ENCODE measurements around the gene PREX1. TPM values are rescaled to one million over a fixed set of nuclear protein-coding genes. Genes with fewer than 3 reads are reported as not detected.

The PREX1 gene
- total RNA-seq, 2 experiments from 2014 or later = 130 to 156 TPM

GRCh38 chr20:48595495-48596333 is 232.1 kb downstream of the PREX1 start:
- ATAC-seq (no peak), DNase-seq (no peak)
- CTCF ChIA-PET = interaction anchor here (1.5 to 1.8 kb wide), 2 partner anchors 15 to 25 kb away, joined by 3 read pairs; no protein-coding TSS in a partner anchor
- Mint-ChIP-seq H3K9me3 (ENCODE audit: low read depth) (no peaks in the 10 kb centered on the region), H3K27ac (no peak overlapping the region), H3K4me3 (no peak overlapping the region), H3K36me3 (no peaks in the 10 kb centered on the region), H3K4me1 (no peaks in the 10 kb centered on the region), H3K27me3 (peaks cover 6% of the 10 kb centered on the region)

- CTCF ChIA-PET = interaction anchor here (1.8 kb wide), 1 partner anchor 14 kb away, joined by 3 read pairs; no protein-coding TSS in a partner anchor
- no peak overlapping the region for H3K27ac Mint-ChIP-seq
- no peaks in the 10 kb centered on the region for H3K9me3 Mint-ChIP-seq (ENCODE audit: low read depth)
- H3K4me1 Mint-ChIP-seq = no peaks in the 10 kb centered on the region
- no peaks in the 10 kb centered on the region for H3K36me3 Mint-ChIP-seq
- H3K27me3 Mint-ChIP-seq = peaks cover 6% of the 10 kb centered on the region
- DNase-seq (no peak), ATAC-seq (no peak)
- no peak overlapping the region for H3K4me3 Mint-ChIP-seq
Measured at GRCh38 chr20:48594533-48594932, 233.3 kb downstream of the PREX1 start.

- H3K9me3 Mint-ChIP-seq (ENCODE audit: low read depth) = no peaks in the 10 kb centered on the region
- no peak overlapping the region for H3K27ac Mint-ChIP-seq
- H3K4me3 Mint-ChIP-seq = no peak overlapping the region
- H3K36me3 Mint-ChIP-seq = no peaks in the 10 kb centered on the region
- H3K4me1 Mint-ChIP-seq = no peaks in the 10 kb centered on the region
- no peak for ATAC-seq
- CTCF ChIA-PET = interaction anchor here (1.5 kb wide), 1 partner anchor 28 kb away, joined by 7 read pairs; no protein-coding TSS in a partner anchor
- no peak for DNase-seq
- peaks cover 8% of the 10 kb centered on the region for H3K27me3 Mint-ChIP-seq
Measured at GRCh38 chr20:48592107-48592940, 235.5 kb downstream of the PREX1 start.

- no peak overlapping the region for H3K27ac Mint-ChIP-seq
- no peaks in the 10 kb centered on the region for H3K9me3 Mint-ChIP-seq (ENCODE audit: low read depth)
- CTCF ChIA-PET = no interaction called here
- no peak for DNase-seq
- no peak for ATAC-seq
- peaks cover 16% of the 10 kb centered on the region for H3K27me3 Mint-ChIP-seq
- no peaks in the 10 kb centered on the region for H3K36me3 Mint-ChIP-seq
- H3K4me3 Mint-ChIP-seq = no peak overlapping the region
- no peaks in the 10 kb centered on the region for H3K4me1 Mint-ChIP-seq
Measured at GRCh38 chr20:48586730-48587129, 241.1 kb downstream of the PREX1 start.

GRCh38 chr20:48585061-48585870 is 242.5 kb downstream of the PREX1 start:
- Mint-ChIP-seq H3K9me3 (ENCODE audit: low read depth) (no peaks in the 10 kb centered on the region), H3K36me3 (no peaks in the 10 kb centered on the region), H3K27me3 (peaks cover 16% of the 10 kb centered on the region), H3K4me1 (peaks cover 2% of the 10 kb centered on the region), H3K4me3 (no peak overlapping the region), H3K27ac (no peak overlapping the region)
- no peak for DNase-seq
- CTCF ChIA-PET = no interaction called here
- ATAC-seq = no peak

- Mint-ChIP-seq H3K4me1 (peaks cover 2% of the 10 kb centered on the region), H3K4me3 (no peak overlapping the region), H3K9me3 (ENCODE audit: low read depth) (no peaks in the 10 kb centered on the region), H3K27me3 (peaks cover 16% of the 10 kb centered on the region), H3K27ac (no peak overlapping the region), H3K36me3 (no peaks in the 10 kb centered on the region)
- DNase-seq = no peak
- CTCF ChIA-PET = no interaction called here
- ATAC-seq = no peak
Measured at GRCh38 chr20:48584391-48585060, 243.3 kb downstream of the PREX1 start.

- H3K9me3 Mint-ChIP-seq (ENCODE audit: low read depth) = no peaks in the 10 kb centered on the region
- CTCF ChIA-PET = no interaction called here
- H3K27me3 Mint-ChIP-seq = peaks cover 16% of the 10 kb centered on the region
- no peak overlapping the region for H3K4me3 Mint-ChIP-seq
- peaks cover 2% of the 10 kb centered on the region for H3K4me1 Mint-ChIP-seq
- ATAC-seq (no peak), DNase-seq (no peak)
- no peak overlapping the region for H3K27ac Mint-ChIP-seq
- no peaks in the 10 kb centered on the region for H3K36me3 Mint-ChIP-seq
Measured at GRCh38 chr20:48583801-48584200, 244.0 kb downstream of the PREX1 start.

- DNase-seq (no peak), ATAC-seq (no peak)
- no peaks in the 10 kb centered on the region for H3K9me3 Mint-ChIP-seq (ENCODE audit: low read depth)
- CTCF ChIA-PET = no interaction called here
- H3K27me3 Mint-ChIP-seq = peaks cover 14% of the 10 kb centered on the region
- H3K36me3 Mint-ChIP-seq = no peaks in the 10 kb centered on the region
- H3K4me3 Mint-ChIP-seq = no peak overlapping the region
- H3K27ac Mint-ChIP-seq = no peak overlapping the region
- peaks cover 2% of the 10 kb centered on the region for H3K4me1 Mint-ChIP-seq
Measured at GRCh38 chr20:48583171-48583570, 244.6 kb downstream of the PREX1 start.

GRCh38 chr20:48582673-48582985 is 245.2 kb downstream of the PREX1 start:
- no peak overlapping the region for H3K27ac Mint-ChIP-seq

GRCh38 chr20:48581167-48581566 is 246.6 kb downstream of the PREX1 start:
- Mint-ChIP-seq H3K27me3 (peaks cover 14% of the 10 kb centered on the region), H3K36me3 (no peaks in the 10 kb centered on the region), H3K4me3 (no peak overlapping the region), H3K27ac (no peak overlapping the region), H3K9me3 (ENCODE audit: low read depth) (no peaks in the 10 kb centered on the region), H3K4me1 (peaks cover 2% of the 10 kb centered on the region)
- CTCF ChIA-PET = interaction anchor here (1.0 kb wide), 1 partner anchor 14 kb away, joined by 3 read pairs; no protein-coding TSS in a partner anchor
- DNase-seq (no peak), ATAC-seq (no peak)

More at GRCh38 chr20:48582673-48582985, 245.2 kb downstream of the PREX1 start:
- Mint-ChIP-seq H3K36me3 (no peaks in the 10 kb centered on the region), H3K9me3 (ENCODE audit: low read depth) (no peaks in the 10 kb centered on the region), H3K4me3 (no peak overlapping the region), H3K27me3 (peaks cover 14% of the 10 kb centered on the region), H3K4me1 (peaks cover 2% of the 10 kb centered on the region)
- no peak for ATAC-seq
- CTCF ChIA-PET = no interaction called here
- DNase-seq = no peak

- H3K36me3 Mint-ChIP-seq = no peaks in the 10 kb centered on the region
Measured at GRCh38 chr20:48578397-48579098, 249.3 kb downstream of the PREX1 start.

GRCh38 chr20:48577557-48577956 is 250.2 kb downstream of the PREX1 start:
- Mint-ChIP-seq H3K4me3 (no peak overlapping the region), H3K4me1 (peaks cover 2% of the 10 kb centered on the region), H3K27ac (no peak overlapping the region), H3K27me3 (peaks cover 12% of the 10 kb centered on the region), H3K36me3 (no peaks in the 10 kb centered on the region), H3K9me3 (ENCODE audit: low read depth) (no peaks in the 10 kb centered on the region)
- ATAC-seq (no peak), DNase-seq (no peak)
- CTCF ChIA-PET = no interaction called here

More at GRCh38 chr20:48578397-48579098, 249.3 kb downstream of the PREX1 start:
- Mint-ChIP-seq H3K4me3 (no peak overlapping the region), H3K4me1 (peaks cover 2% of the 10 kb centered on the region), H3K27ac (no peak overlapping the region), H3K9me3 (ENCODE audit: low read depth) (no peaks in the 10 kb centered on the region), H3K27me3 (peaks cover 10% of the 10 kb centered on the region)
- CTCF ChIA-PET = no interaction called here
- DNase-seq (no peak), ATAC-seq (no peak)

Data from activated CD8-positive, alpha-beta memory T cell treated with anti-CD3 and anti-CD28 coated beads, Interleukin-2, amount 10 ng/mL, durations not matched to agents 7 days and 5 days (primary cell).